Fibroblast of mammary gland (primary cell): ENCODE results near the gene PYDC1.

ENCODE experiments used
- DNase-seq: peaks from one replicate; pipeline ENCODE4 v3.0.0-alpha.2; 2010; ENCODE audit warnings: low read depth
- H3K4me3 ChIP-seq: 2 replicates; pipeline ENCODE4 v1.5.1; 2011; ENCODE audit warnings: low read depth, mild to moderate bottlenecking, low read length, moderate library complexity; ENCODE audit not compliant: control insufficient read depth
- TF ChIP-seq, protein P1 (sequence below): conservative IDR thresholded peaks from 2 replicates; pipeline ENCODE4 v1.5.1; 2011; ENCODE audit warnings: low read depth, low read length, inconsistent platforms; ENCODE audit not compliant: control insufficient read depth, insufficient read depth

PYDC1 gene

DNA sequence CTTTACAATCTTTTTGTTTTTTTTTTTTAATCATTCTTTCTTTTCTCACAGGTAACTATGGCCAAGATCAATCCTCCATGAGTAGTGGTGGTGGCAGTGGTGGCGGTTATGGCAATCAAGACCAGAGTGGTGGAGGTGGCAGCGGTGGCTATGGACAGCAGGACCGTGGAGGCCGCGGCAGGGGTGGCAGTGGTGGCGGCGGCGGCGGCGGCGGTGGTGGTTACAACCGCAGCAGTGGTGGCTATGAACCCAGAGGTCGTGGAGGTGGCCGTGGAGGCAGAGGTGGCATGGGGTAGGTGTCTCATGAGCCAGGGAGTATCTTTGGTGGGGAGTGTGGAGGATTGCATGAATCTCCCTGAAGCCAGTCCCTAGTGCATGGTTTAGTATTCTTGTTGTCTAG, 32.0 kb downstream of the PYDC1 start:
- TF ChIP-seq, protein P1, sequence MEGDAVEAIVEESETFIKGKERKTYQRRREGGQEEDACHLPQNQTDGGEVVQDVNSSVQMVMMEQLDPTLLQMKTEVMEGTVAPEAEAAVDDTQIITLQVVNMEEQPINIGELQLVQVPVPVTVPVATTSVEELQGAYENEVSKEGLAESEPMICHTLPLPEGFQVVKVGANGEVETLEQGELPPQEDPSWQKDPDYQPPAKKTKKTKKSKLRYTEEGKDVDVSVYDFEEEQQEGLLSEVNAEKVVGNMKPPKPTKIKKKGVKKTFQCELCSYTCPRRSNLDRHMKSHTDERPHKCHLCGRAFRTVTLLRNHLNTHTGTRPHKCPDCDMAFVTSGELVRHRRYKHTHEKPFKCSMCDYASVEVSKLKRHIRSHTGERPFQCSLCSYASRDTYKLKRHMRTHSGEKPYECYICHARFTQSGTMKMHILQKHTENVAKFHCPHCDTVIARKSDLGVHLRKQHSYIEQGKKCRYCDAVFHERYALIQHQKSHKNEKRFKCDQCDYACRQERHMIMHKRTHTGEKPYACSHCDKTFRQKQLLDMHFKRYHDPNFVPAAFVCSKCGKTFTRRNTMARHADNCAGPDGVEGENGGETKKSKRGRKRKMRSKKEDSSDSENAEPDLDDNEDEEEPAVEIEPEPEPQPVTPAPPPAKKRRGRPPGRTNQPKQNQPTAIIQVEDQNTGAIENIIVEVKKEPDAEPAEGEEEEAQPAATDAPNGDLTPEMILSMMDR = no peak
- DNase-seq = no peak
- H3K4me3 ChIP-seq = no peak overlapping the region

DNA sequence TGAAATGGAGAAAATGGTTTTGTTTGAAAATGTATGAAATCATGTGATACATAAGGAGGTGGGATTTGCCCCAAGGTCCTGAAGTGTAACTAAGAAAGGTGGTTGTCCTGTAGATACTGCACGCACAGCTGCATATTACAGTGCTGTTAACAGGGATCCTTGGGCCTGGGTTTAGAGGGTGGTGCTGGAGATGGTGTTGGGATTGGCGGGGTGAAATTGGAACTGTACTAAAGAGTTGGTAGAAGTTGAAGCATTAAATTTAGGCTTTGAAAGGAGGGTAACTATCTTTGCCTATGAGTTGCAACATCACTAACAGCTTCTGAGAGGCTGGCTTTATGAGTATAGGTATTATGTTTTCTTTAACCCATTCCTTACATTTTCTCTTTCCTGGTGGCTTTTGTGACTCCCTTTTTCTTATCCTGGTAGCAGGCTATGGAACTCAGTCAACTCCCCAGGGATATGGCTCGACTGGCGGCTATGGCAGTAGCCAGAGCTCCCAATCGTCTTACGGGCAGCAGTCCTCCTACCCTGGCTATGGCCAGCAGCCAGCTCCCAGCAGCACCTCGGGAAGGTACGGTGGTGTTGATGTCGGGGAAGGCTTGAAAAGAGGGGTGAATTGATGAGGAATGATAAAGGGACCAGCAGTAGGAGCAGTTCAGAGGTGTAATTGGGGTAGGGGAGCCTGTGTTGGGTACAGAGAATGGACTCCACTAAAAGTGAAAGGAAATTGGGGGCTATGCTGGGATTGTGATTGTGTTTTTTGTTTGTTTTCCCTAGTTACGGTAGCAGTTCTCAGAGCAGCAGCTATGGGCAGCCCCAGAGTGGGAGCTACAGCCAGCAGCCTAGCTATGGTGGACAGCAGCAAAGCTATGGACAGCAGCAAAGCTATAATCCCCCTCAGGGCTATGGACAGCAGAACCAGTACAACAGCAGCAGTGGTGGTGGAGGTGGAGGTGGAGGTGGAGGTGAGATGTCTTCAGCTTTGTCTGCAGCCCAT, 33.2 kb downstream of the PYDC1 start:
- TF ChIP-seq, protein P1 = no peak
- no peak for DNase-seq
- no peak overlapping the region for H3K4me3 ChIP-seq

DNA sequence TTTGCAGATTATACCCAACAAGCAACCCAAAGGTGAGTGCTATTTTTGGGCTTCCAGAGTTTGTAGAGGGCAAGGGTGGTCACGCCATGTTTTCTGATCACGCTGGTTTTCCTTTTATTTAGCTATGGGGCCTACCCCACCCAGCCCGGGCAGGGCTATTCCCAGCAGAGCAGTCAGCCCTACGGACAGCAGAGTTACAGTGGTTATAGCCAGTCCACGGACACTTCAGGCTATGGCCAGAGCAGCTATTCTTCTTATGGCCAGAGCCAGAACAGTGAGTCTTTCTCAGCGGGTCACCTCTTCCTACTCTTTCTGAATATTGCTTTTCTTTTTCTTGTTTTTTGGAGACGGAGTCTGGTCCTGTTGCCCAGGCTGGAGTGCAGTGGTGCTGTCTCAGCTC, 34.5 kb downstream of the PYDC1 start:
- no peak for DNase-seq
- TF ChIP-seq, protein P1 = no peak

DNA sequence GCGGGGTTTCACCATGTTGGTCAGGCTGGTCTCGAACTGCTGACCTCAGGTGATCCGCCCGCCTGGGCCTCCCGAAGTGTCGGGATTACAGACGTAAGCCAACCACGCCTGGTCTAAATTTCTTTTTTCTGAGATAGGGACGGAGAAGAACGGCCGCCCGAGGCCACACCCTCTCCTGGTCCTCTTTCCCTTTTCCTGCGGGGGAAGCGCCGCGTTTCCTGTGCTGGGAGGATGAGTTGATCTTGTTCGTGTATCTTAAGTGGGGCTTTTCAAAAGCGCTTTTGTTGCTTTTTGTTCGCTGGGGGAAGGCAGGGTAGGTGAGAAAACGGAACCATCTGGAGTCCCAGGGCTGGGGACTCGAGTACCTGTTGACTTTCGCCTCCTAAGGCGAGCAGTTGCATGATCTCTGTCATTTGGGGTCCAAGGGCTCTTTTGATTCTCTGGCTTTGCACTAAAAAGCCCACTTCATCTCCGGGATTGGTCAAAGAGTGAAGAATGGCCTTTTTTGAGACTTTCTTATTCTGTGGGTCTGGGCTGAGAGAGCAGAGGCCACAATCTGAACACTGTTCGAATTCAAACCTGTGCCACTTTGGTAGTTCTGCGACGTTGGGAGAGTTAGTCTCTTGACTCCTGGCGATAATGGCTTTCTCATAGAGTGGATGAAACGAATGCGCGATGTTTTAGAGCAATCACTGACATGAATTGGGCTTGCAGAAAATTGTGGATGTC, 35.7 kb downstream of the PYDC1 start:
- DNase-seq = peak; percentile 49
- H3K4me3 ChIP-seq = peak overlapping the region; percentile 96

More for the DNA sequence above, 34.5 kb downstream of the PYDC1 start:
- peak overlapping the region; percentile 96 for H3K4me3 ChIP-seq

DNA sequence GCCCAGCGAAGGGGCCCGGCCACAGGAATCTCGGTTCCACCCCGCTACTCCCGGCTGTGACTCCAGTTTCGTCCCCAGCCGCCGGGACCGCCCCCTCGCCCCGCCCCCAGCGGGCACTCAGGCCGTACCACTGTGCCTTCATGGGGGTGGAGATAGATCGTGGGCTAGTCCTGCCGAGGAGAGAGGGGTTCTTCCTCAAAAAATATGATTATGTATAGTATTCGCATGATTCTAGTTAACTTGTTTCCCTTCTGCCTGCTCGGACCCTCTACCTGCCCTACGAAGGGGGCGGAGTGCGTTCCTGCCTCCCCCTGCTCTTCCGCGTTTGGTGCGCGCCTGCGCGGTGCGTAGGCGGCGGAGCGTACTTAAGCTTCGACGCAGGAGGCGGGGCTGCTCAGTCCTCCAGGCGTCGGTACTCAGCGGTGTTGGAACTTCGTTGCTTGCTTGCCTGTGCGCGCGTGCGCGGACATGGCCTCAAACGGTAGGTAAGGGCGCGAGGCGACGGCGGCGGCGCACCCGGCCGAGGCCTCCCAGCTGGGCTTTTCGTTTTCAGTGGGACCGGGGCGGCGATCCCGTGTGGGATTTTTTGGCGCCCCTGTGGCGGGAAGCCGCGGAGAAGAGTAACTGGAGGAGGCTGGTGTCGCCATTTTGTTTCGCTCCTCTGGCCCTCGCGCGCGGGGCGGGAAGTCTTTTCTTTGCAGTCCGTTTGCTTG, 37.0 kb downstream of the PYDC1 start, which contains the start of gene FUS:
Gene FUS, plus strand, starts transcription at position 393 of the 713 bp plus-strand sequence. Its CDS starts 76 bp downstream, at position 469.
- DNase-seq = peak; percentile 84
- TF ChIP-seq, protein P1 = no peak
- peak within 1 kb of the TSS; percentile 96 for H3K4me3 ChIP-seq

More for the DNA sequence above, 35.7 kb downstream of the PYDC1 start:
- TF ChIP-seq, protein P1 = no peak

DNA sequence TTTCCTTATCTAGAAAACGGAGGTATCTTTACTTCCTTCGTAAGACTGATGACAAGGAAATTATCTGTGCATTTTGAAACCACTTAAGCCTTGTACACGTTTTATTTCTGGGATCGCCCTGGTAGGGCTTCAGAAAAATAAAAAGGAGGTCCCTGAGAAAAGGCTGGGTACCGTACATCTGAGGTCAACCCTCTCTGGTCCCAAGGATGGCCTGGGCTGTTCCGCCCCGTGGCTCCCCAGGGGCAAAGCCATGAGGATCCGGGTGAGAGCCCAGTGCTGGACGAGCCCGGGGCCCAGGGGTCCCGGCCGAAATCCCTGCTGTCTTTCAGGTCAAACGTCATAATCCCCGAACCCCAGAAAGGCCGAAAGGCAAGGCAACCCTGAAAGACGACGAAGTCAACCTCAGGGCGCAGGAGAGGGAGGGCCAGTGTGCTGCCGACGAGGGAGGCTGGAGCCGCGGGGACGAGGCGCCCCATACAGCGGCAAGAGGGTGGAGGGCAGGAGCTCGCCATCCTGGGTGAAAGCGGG, 37.7 kb downstream of the PYDC1 start:
- TF ChIP-seq, protein P1 = no peak
- DNase-seq = no peak
- H3K4me3 ChIP-seq = peak overlapping the region; percentile 96
